HG02885 (cell line): ENCODE measurements around the gene ARRDC1.
A peak's percentile ranks its signal among the peaks of the same experiment; 100 is the strongest.
"Not testable (repeated sequence)": the region's sequence is repeated elsewhere in the genome, so short reads cannot be mapped to it uniquely, and the experiment has no call there.

ENCODE experiments used
- ATAC-seq: cut with Tn5 transposase; IDR thresholded peaks from one replicate; pipeline ENCODE4 v1.9.1; 2021; ENCODE audit warnings: mild to moderate bottlenecking; ENCODE audit not compliant: unreplicated experiment, poor library complexity

ARRDC1 gene

GRCh38 chr9:137611623-137612609 is 6.4 kb downstream of the ARRDC1 start:
- ATAC-seq, result no peak

- no peak for ATAC-seq
Measured at GRCh38 chr9:137612741-137613142, 7.3 kb downstream of the ARRDC1 start.

GRCh38 chr9:137613259-137613658 is 7.8 kb downstream of the ARRDC1 start:
- no peak for ATAC-seq

GRCh38 chr9:137613738-137614523 is 8.4 kb downstream of the ARRDC1 start:
- ATAC-seq, result no peak

DNA sequence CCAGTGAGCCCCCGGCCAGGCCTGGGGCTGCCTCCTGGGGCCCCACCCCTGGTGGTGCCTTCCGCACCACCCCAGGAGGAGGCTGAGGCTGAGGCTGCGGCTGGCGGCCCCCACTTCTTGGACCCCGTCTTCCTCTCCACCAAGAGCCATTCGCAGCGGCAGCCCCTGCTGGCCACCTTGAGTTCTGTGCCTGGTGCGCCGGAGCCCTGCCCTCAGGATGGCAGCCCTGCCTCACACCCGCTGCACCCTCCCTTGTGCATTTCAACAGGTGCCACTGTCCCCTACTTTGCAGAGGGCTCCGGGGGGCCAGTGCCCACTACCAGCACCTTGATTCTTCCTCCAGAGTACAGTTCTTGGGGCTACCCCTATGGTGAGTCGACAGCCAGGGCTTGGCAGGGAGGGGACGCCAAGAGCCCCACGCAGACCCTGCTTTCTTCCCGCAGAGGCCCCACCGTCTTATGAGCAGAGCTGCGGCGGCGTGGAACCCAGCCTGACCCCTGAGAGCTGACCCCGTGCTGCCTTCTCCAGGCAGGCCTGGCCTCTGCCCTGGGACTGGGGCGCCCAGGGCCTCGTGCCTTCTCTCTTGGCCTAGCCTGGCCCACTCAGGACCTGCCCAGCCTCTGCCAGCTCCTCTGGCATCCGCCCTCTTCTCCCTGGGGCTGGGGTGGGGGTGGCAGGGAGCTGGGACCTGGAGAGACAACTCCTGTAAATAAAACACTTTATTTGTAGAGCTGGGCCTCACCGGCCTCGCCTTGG is 9.3 kb downstream of the ARRDC1 start:
- ATAC-seq, result no peak

DNA sequence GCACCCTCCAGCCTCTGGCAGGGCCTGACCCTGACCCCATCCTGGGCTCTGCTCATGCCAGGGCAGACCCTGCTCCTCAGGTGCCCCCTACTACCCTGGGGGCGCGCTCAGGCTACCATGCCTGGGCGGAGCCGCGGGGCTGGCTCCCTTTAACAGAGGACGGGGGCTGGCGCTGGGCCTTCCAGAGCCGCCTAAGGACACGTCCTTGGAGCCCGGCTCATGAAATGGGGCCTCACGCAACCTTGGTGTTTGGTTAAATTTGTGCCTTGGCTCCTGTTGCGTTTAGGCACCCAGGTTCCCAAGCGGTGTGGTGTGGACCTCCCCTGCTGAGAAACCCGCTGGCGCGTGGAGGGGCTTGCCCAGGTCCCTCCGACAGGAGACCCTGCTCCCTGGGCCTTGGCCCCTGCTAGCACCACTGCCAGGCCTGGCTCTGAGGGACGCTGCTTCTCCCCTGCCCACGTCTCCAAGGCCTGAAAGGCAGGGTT is 9.9 kb downstream of the ARRDC1 start:
- no peak for ATAC-seq

DNA sequence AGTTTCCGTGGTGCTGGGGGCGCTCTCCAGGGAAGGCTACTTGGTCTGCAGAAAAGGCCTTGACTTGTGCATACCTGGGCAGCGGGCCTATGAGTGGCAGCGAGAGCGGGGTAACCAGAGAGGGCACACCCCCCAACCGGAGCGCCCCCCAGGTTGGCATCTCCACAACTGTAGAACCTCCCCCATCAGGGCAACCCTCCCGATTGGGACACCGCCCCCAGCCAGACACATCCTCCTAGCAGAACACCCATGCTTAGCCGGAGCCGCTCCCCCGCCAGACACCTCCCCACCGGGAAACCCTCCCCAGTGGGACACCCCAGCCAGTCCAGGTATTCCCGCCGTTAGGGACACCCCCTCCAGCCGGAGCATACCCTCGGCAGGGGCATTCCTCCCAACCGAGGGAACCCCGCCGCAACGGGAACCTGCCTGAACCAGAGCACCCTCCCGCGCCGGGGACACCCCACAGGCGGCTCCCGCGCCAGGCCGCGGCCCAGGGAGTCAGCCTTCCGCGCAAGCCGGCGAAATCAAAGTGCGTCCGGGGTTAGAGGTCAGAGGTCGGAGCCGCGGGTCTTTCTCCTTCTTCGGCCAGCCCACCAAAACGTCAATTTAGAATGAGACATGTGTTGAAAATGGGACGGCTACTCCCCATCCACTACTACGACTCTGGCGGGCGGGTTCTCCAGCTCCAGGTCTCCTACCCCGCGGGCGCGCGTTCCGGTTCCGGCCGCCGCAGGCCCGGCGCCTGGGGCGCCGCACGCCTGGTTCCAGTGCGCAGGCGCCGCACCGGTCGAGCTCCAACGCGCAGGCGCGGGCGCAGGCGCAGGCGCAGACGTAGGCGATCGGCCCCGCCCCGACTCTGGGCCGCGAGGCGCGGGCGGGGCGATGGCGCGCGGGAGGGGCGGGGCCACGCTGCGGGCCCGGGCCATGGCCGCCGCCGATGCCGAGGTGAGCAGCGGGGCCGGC is 12.9 kb downstream of the ARRDC1 start, which contains the start of gene EHMT1:
Gene EHMT1, plus strand, starts transcription at position 901 of the 963 bp plus-strand sequence. Its CDS starts 24 bp downstream, at position 925.
- ATAC-seq, result peak; percentile 77

GRCh38 chr9:137619240-137620047 is 14.0 kb downstream of the ARRDC1 start:
- no peak for ATAC-seq

DNA sequence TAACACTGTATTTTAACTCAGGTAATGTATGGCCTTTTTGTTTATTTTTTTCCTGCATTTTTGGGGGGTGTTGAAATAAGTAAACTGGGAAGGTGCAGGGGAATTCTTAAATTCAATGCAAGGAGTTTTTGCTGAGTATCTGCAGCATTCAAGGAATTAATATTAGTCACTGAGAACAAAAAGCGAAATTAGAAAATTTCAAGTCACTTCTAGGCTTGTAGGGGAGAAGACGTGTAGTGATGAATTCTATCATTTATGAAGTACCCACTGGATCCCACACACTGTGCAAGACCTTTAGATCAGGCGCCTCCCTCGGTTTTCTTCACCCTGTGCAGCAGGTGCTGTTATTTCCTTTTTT is 14.5 kb downstream of the ARRDC1 start:
- ATAC-seq, result no peak

DNA sequence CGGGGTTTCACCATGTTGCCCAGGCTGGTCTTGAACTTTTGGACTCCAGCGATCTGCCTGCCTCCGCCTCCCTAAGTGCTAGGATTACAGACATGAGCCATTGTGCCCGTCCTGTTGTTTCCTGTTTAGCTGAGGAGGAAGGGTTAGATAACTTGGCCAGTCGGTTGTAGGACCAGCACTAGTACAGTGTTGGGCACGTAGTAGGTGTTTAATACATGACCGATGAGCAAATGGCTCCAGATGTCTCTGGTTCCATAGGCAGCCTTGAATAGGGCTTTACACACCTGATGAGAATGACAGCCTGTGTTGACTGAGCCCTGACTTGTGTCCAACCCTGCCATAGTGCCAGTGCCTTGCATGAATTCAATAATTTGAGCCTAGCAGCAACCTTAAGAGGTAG is 15.1 kb downstream of the ARRDC1 start:
- no peak for ATAC-seq

GRCh38 chr9:137621131-137621757 is 15.8 kb downstream of the ARRDC1 start:
- no peak for ATAC-seq

- ATAC-seq, result not testable (repeated sequence)
Measured at GRCh38 chr9:137622211-137622610, 16.7 kb downstream of the ARRDC1 start.

GRCh38 chr9:137626464-137626863 is 21.0 kb downstream of the ARRDC1 start:
- ATAC-seq, result no peak

- not testable (repeated sequence) for ATAC-seq
Measured at GRCh38 chr9:137627406-137627805, 21.9 kb downstream of the ARRDC1 start.

DNA sequence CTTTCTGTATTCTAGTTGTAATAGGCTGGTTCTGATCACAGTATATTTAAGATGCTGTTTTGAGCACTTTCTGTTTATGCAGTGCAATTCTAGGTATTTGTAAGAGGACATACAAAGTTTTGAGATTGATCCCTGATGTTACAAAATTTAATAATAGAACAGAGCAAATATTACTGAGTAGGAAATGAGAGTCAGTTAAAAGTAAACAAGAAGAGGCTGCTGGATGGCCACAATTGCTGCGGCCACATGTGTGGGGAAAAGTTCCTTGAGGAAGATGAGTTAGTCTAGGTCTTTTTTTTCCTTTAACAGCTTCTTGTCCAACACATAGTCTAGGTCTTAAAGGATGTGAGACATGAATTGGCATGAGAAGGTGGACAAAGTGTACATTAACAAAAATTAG is 24.6 kb downstream of the ARRDC1 start:
- ATAC-seq, result no peak

- ATAC-seq, result no peak
Measured at GRCh38 chr9:137630679-137631078, 25.2 kb downstream of the ARRDC1 start.

DNA sequence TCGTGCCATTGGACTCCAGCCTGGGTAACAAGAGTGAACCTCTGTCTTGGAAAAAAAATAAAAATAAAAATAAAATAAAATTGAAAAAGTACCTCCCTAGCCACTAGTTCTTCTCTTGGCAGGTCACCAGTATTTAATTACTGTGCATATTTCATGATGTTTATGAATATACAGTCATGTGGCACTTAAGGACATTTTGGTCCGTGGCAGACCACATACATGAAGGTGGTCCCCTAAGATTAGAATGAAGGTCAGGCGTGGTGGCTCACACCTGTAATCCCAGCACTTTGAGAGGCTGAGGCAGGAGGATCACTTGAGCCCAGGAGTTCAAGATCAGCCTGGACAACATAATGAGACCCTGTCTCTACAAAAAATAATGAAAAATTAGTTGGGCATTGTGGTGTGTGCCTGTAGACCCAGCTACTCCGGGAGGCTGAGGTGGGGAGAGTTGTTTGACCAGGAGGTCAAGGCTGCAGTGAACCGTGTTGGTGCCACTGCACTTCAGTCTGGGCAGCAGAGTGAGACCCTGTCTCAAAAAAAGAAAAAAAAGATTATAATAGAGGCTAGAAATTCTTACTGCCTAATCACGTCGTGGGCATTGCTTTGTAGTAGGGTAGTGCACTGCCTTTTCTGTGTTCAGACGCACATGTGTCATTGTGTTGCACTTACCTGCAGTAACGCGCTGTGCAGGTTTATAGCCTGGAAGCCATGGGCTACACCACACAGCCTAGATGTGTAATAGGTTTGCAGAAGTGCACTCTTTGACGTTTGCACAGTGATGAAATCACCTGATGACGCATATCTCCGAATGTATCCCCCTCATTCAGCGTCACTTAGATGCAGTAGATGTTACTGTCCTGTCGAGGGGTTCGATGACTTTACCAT is 26.1 kb downstream of the ARRDC1 start:
- ATAC-seq, result no peak
